NB4 (cell line): Measurements from ENCODE around the gene NSFL1C.
A peak's percentile ranks its signal among the peaks of the same experiment; 100 is the strongest.

ENCODE experiments used
- DNase-seq: peaks from one replicate; pipeline ENCODE4 v3.0.0; 2010; ENCODE audit warnings: low read depth
- H3K4me3 ChIP-seq: one replicate; pipeline ENCODE4 v1.5.1; 2011; ENCODE audit warnings: mild to moderate bottlenecking, low read depth, low read length, moderate library complexity
- CTCF ChIP-seq: IDR thresholded peaks from one replicate; pipeline ENCODE4 v1.5.1; 2012; ENCODE audit warnings: low read depth, low read length
- MAX ChIP-seq: IDR thresholded peaks from 2 replicates; pipeline ENCODE4 v1.6.1; 2011; ENCODE audit warnings: low read depth, low read length
- MYC ChIP-seq: IDR thresholded peaks from 2 replicates; pipeline ENCODE4 v1.6.1; 2011; ENCODE audit warnings: low read depth, low read length
- POLR2A ChIP-seq: IDR thresholded peaks from 2 replicates; pipeline ENCODE4 v1.6.1; 2011; ENCODE audit warnings: mild to moderate bottlenecking; ENCODE audit not compliant: insufficient read length; ENCODE audit errors: extremely low read depth

The NSFL1C gene

GRCh38 chr20:1417273-1417672 lies 49.4 kb downstream of the NSFL1C start:
- TF ChIP-seq CTCF: no peak
- no peak for TF ChIP-seq MYC
- H3K4me3 ChIP-seq: no peak overlapping the region
- DNase-seq: no peak

GRCh38 chr20:1415667-1416468 lies 50.8 kb downstream of the NSFL1C start:
- DNase-seq: peak; percentile 83
- TF ChIP-seq MAX (peak; percentile 61), CTCF (no peak), POLR2A (no peak), MYC (peak; percentile 43; the same call in 1 of the 2 replicates)
- H3K4me3 ChIP-seq: no peak overlapping the region

DNA sequence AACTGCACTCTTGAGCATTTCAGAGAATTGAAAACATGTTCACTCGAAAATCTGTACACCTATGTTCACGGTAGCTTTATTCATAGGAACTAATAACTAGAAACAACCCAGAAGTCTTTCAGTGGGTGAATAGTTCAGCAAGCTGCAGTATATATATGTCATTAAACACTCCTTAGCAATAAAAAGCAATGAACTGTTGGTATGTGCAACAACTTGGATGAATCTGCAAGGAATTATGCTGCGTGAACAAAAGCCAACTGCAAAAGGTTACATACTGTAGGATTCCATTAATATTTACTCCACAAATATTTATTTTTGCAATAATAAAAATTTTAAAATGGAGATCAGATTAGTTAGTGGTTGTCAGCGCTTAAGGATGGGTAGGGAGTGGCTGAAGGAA lies 51.7 kb downstream of the NSFL1C start:
- TF ChIP-seq CTCF (no peak), MYC (no peak), MAX (no peak), POLR2A (no peak)
- no peak overlapping the region for H3K4me3 ChIP-seq
- DNase-seq: no peak

- TF ChIP-seq CTCF (no peak), MAX (no peak), MYC (no peak), POLR2A (no peak)
- H3K4me3 ChIP-seq: no peak overlapping the region
These were observed 60.8 kb downstream of the NSFL1C start for GRCh38 chr20:1405801-1406200.

DNA sequence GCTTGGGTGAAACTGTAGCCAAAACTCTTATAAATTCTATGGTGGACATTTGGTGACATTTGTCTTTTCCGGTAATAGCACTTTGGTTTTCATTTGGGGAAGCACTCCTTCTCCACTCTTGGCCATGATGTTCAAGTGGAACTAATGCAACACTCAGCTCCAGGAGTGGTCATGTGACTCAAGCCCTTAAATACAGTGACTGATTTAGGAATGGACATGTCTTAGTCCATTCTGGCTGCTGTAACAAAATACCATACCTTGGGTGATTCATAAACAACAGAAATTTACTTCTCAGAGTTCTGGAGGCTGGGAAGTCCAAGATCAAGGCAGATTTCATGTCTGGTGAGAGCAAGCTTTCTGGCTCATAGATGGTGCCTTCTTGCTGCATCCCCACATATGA lies 63.0 kb downstream of the NSFL1C start:
- no peak for DNase-seq
- H3K4me3 ChIP-seq: no peak overlapping the region
- TF ChIP-seq MYC (no peak), CTCF (no peak), MAX (no peak), POLR2A (no peak)

More at GRCh38 chr20:1405801-1406200, 60.8 kb downstream of the NSFL1C start:
- no peak for DNase-seq

- no peak overlapping the region for H3K4me3 ChIP-seq
- no peak for DNase-seq
- no peak for TF ChIP-seq MYC
These were observed 64.5 kb downstream of the NSFL1C start for GRCh38 chr20:1402149-1402548.
